Left cardiac atrium (tissue), 4 donors: Measurements from ENCODE around the gene FMO3. TPM values are rescaled to one million over a fixed set of nuclear protein-coding genes. Genes with fewer than 3 reads are reported as not detected.

ENCODE experiments used
- ATAC-seq, 2 donors: fragments of 200-7000 bp; cut with Tn5 transposase; one replicate each; pipeline ENCODE4 v1.9.1; 2020; ENCODE audit warnings: mild to moderate bottlenecking in 2 of 2, moderate library complexity in 2 of 2
- DNase-seq: peaks from one replicate; pipeline ENCODE4 v3.0.0-alpha.2; 2020
- intact Hi-C, 2 donors: fragments of 100-400 bp; cut with DNase I; formaldehyde crosslinking; loops; one replicate each; pipeline versions ENCODE4 v1.14.1 to v1.15.1; 2022 to 2023
- long read RNA-seq: library from polyadenylated mRNA; unstranded; transcript quantifications from one replicate; pipeline ENCODE4 v2.0.0, GENCODE V29; 2021
- total RNA-seq, 2 donors: library from RNA; stranded (reverse); fragmentation: NEBNext Ultra II Directional; extraction: Animal tissue kit (Norgen Biotek cat#: 25700); gene quantifications; one replicate each; pipeline ENCODE4 v1.2.1, GENCODE V29; 2021
- donor health status: DM: no; HTN: yes; CAD: no.
- donor health status: DM: no; HTN: yes; CAD: no; lungs with severe emphysema.
- donor health status: DM: yes; HTN: yes; CAD: no.
- donor health status: Dilated cardiomyopathy.

The FMO3 gene
- total RNA-seq = 1 to 10 TPM; 1.4 to 1.7 TPM
- long read RNA-seq, partial matches to known transcripts = 2 of 3 reads
- long read RNA-seq, other reads (novel, unspliced or antisense) = 1 of 3 reads

- no peak for DNase-seq
- no peak for ATAC-seq
- intact Hi-C loops = no loop called here
These were observed at the start of gene FMO3 for GRCh38 chr1:171090604-171091003. TSS of gene FMO3 (plus strand) at chr1:171090905. CDS start at chr1:171092659, 1,754 bp downstream.

GRCh38 chr1:171048014-171048413, 42.7 kb upstream of the FMO3 start:
- no peak for ATAC-seq
- intact Hi-C loops = no loop called here
- no peak for DNase-seq

DNA sequence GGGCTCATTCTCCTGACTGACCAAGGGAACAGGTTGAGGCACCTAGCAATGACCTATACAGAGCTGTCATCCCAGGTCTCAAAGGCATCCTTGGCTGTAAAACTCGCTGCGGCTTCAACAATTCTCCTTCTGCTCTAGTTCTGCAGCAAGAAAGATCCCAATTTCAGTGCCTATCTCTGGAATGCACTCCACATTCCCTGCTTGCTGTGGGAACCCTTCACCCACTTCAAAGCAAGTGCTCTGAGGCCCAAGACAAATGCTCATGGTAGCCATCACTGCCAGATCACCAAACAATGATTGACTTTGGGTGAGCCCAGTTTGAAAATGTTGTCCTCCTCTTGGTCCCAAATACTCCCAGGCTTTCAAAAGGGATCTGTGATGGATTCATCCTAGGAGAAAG, 37.7 kb upstream of the FMO3 start:
- ATAC-seq = no peak
- no peak for DNase-seq
- intact Hi-C loops = no loop called here

DNA sequence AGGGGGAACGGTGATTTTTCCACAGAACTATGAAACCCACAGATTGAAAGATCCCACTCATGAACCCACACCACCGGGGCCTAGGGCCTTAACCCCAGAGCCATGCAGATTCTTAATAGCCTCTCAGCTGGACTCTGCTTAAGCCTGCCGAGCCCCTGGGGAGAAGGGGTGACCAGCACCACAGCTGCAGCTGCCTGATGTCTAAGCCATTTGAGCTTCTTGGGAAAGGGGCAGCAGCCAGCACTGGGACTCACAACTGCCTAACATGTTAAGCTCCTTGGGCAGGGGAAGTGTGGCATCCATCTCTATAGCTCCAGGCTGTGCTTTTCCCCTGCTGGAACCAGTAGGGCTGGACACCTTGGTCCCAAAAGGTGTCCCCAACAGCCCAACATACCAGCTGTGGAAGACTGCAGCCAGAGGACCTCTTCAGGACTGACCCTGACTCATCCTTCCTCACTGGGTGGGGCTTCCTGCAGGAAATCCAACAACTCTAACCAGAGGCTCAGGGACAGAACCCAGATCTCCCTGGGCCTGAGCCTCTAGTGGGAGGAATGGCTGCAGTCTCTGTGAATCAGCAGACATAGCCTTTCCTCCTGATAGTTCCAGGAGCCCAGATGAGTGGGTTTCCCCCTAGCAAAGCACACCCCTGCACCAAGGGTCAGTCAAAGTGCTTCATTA, 34.6 kb upstream of the FMO3 start:
- ATAC-seq (no peak), DNase-seq (no peak)
- intact Hi-C loops = no loop called here

- ATAC-seq = no peak
- intact Hi-C loops = no loop called here
- no peak for DNase-seq
These were observed 29.1 kb upstream of the FMO3 start for GRCh38 chr1:171061425-171062143.

GRCh38 chr1:171062902-171063301, 27.8 kb upstream of the FMO3 start:
- ATAC-seq (no peak), DNase-seq (no peak)
- intact Hi-C loops = no loop called here

GRCh38 chr1:171075041-171075440, 15.7 kb upstream of the FMO3 start:
- intact Hi-C loops = no loop called here
- DNase-seq (no peak), ATAC-seq (no peak)

DNA sequence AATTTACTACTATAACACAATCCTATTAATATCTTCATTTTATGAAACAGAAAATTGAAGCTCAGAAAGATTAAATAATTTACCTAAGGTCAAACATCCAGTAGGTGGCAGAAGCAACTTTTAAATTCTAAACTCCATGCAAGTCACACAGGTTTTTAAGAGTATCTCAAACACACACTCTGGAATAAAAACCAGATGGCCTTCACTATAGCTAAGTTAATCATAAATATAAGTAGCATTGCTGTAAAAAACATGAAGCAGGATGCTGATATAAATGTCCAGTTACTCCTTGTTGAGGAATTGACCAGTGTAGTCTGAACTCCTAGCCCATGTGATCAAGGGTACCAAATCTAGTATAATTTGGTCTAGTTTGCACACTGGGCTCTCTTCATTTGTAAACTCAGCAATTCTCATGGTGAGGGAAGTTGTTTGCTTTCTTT, 9.4 kb upstream of the FMO3 start:
- intact Hi-C loops = loop anchor here (2.0 to 10.0 kb wide), 2 partner anchors 107 to 143 kb away; no protein-coding TSS in a partner anchor
- DNase-seq = no peak
- ATAC-seq = peak; percentile 64 to 73

- intact Hi-C loops = loop anchor here (2.0 to 10.0 kb wide), 3 partner anchors 107 to 145 kb away; no protein-coding TSS in a partner anchor
- ATAC-seq (peak in 1 of 2 donors; percentile 10), DNase-seq (no peak)
These were observed 8.9 kb upstream of the FMO3 start for GRCh38 chr1:171081763-171082201.

DNA sequence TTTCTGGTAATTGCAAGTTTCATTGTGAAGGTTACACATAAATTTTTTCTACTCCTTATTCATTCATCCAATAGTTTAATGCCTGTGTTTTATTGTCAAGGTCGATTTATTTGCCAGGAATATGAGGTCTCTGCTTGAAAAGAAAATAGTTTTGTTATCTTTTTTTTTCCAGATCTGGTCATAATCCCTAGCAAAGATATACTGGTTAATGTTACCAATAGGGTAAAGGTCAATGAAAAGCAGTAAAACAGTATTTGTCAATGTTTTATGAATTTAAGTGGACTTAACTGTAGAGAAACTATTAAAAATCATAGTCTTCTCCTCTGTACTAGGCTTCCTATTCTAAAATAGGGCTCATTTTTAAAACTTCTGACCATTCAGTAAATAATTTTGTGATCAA, 8.1 kb upstream of the FMO3 start:
- DNase-seq = no peak
- no peak for ATAC-seq
- intact Hi-C loops = loop anchor here (2.0 to 10.0 kb wide), 2 partner anchors 142 to 144 kb away; no protein-coding TSS in a partner anchor

DNA sequence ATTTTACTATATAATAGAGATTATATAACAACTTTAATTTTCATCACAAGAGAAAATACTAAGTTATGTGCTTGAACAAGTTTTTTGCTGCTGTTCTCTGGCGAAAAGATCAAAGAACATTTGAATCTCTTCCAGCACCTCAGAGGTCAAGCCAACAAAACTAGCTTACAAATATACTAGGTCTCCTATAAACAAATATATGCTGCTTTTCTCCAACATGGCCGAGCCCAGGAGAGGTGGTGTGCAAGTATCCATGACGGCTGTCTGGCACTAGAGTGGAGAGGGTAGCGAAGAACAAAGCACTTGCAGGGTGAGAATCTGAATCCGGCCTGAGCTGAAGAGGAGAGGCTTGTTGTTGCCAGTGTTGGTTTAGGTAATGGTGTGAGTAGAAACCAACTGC, 7.5 kb upstream of the FMO3 start:
- intact Hi-C loops = loop anchor here (2.0 to 10.0 kb wide), 2 partner anchors 142 to 144 kb away; no protein-coding TSS in a partner anchor
- DNase-seq (no peak), ATAC-seq (peak in 1 of 2 donors; percentile 34)

GRCh38 chr1:171084091-171084490, 6.6 kb upstream of the FMO3 start:
- intact Hi-C loops = loop anchor here in 1 of 2 donors (10.0 kb wide), 1 partner anchor 141 kb away; no protein-coding TSS in a partner anchor
- DNase-seq = no peak
- peak; percentile 74 to 90 for ATAC-seq

GRCh38 chr1:171084870-171085269, 5.8 kb upstream of the FMO3 start:
- DNase-seq = no peak
- intact Hi-C loops = loop anchor here in 1 of 2 donors (10.0 kb wide), 1 partner anchor 140 kb away; no protein-coding TSS in a partner anchor
- ATAC-seq = no peak

- no peak for DNase-seq
- ATAC-seq = no peak
- intact Hi-C loops = loop anchor here in 1 of 2 donors (10.0 kb wide), 1 partner anchor 137 kb away; no protein-coding TSS in a partner anchor
These were observed 2.8 kb upstream of the FMO3 start for GRCh38 chr1:171087896-171088295.

- ATAC-seq (no peak), DNase-seq (no peak)
- intact Hi-C loops = no loop called here
These were observed 13.2 kb downstream of the FMO3 start for GRCh38 chr1:171103862-171104261.

DNA sequence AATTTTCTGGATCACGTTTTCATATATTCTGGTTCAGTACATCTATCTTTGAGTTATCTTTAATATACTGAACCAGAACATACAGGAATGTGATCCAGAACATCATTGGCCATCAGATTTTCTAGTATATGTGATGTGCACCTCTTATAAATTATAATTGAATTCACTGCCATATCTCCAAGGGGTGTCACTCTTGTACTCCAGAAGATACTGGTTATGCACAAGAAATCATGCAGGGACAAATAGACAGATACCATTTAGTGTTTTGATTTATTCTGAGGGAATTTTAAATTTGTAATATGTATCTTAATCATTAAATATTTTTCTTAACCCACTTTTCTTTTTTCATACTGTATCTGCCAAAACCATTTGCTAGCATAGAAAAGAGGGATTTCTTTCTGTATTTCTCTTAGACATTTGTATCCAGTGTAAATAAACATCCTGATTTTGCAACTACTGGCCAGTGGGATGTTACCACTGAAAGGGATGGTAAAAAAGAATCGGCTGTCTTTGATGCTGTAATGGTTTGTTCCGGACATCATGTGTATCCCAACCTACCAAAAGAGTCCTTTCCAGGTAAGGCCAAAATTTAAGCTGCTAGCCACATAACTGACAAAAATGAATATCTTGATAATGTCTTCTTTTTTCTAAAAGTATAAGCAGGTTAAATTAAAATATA, 16.7 kb downstream of the FMO3 start:
- intact Hi-C loops = loop anchor here in 1 of 2 donors (5.0 kb wide), 1 partner anchor 80 kb away; the partner anchor contains the start of gene FMO2
- DNase-seq = no peak
- peak in 1 of 2 donors; percentile 73 for ATAC-seq

DNA sequence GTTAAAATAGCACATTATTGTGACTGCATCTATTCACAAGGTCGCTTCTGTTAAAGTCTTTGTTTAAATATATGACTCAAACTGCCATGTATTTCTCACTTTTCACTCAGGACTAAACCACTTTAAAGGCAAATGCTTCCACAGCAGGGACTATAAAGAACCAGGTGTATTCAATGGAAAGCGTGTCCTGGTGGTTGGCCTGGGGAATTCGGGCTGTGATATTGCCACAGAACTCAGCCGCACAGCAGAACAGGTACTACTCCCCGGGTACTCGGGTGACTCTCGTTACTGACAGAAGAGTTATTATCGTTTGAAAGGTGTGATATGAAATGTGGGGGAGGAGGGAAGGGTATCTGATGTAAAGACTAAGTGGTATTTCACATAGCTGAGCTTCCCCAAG, 17.3 kb downstream of the FMO3 start:
- intact Hi-C loops = loop anchor here in 1 of 2 donors (5.0 kb wide), 1 partner anchor 79 kb away; the partner anchor contains the start of gene FMO2
- DNase-seq (no peak), ATAC-seq (no peak)

GRCh38 chr1:171109966-171110365, 19.3 kb downstream of the FMO3 start:
- intact Hi-C loops = loop anchor here in 1 of 2 donors (5.0 to 10.0 kb wide), 2 partner anchors 77 to 115 kb away; partner anchors contain the start of gene FMO2
- DNase-seq (no peak), ATAC-seq (no peak)
